ENCODE data around the gene SERP2.

SERP2 gene

DNA sequence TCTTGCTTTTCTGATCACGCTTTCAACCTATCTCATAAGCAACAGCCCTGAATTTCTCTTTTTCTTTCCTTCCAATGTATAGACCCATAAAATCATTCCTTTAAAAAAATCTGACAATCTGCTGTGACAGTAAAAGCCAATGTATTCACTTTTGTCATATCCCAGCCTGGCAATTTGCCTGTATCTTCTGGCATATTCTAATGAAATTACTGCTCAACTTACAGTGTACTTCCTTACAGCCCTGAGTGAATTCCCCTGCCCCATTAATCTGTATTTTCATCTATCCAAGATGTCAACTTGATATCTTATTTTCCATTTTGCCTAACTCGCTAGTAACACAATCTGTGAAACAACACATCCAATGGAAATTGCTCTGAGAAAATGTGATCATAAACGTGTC, 18.0 kb upstream of the SERP2 start:
- no peak for DNase-seq (ENCODE audit: low read depth, low spot score)

DNA sequence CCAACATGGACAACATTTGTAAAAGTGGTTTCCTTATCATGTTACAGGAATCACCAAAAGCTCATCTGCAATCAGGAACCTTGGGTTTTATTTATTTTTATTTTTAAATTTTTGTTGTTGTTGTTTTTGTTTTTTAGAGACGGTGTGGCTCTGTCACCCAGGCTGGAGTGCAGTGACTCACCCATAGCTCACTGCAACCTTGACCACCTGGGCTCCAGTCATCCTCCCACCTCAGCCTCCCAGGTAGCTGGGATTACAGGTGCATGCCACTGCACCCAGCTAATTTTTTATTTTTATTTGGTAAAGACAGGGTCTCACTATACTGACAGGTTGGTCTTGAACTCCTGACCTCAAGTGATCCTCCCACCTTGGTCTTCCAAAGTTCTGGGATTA, 13.6 kb upstream of the SERP2 start:
- no peak for DNase-seq (ENCODE audit: low read depth, low spot score)

DNA sequence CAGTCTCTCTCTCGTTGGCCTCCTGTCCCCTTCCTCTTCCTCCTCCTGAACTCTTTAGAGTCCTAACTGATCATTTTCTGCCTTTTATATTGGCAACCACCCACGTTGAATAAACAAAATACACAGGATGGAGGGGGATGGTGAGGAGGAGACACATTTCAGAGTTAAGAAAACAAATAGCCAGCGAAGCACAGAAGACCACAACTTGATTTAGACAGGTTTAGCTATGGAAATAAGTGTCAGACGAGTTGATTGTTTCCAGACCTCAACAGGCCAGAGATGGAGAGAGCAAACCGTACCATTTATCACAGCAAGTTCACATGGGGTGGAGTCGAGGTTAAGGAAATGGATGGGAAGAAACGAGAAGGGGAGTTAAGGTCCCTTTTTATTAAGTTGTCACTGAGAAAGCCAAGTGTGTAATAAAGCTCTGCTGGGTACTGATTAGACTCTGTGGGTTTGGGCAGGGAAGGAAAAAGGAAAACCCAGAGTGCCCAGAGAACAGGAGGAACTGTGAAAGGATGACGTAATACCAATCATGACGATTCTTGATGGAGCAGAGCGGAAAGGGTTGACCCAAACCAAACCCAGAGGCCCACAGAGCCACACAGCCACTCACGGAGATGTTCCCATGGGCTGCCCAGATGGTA, 11.1 kb upstream of the SERP2 start:
- no peak for DNase-seq (ENCODE audit: low read depth, low spot score)

- no peak for DNase-seq (ENCODE audit: low read depth, low spot score)
Observed at GRCh38 chr13:44363631-44364344, 9.8 kb upstream of the SERP2 start.

DNA sequence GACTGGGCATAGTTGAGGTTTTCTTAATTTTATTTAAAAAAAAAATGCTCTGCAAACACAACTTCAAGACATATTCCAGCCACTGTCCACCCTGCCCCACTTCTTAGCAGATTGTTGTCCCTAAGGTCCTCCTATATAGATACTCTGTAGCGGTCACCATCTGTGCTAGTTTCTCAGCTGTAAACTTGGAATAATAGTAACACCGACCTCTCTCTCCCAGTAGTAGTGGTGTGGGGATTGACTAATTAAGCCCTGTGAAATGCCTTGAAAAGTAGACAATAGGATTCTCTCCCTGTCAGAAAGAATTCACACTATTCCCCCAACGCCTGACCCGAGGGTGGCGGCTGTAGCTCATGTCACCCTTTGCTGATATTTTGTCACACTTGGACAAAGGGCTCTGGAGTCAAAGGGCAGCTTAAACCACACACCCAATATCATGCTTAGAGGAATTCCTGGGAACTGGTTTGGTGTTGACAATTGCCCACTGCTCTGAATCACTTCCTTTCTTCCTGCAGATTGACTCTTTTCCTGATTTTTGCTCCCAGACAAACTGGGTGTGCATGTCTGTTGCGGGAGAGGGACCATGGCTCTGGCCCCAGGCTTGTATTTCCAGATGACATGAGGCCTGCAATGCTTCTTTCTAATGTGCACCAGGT, 9.2 kb upstream of the SERP2 start:
- peak; percentile 78 for DNase-seq (ENCODE audit: low read depth, low spot score)

- no peak for DNase-seq (ENCODE audit: low read depth, low spot score)
Observed at GRCh38 chr13:44365008-44365407, 8.6 kb upstream of the SERP2 start.

GRCh38 chr13:44365899-44366298, 7.7 kb upstream of the SERP2 start:
- DNase-seq (ENCODE audit: low read depth, low spot score): no peak

GRCh38 chr13:44368062-44368591, 5.5 kb upstream of the SERP2 start:
- no peak for DNase-seq (ENCODE audit: low read depth, low spot score)

DNA sequence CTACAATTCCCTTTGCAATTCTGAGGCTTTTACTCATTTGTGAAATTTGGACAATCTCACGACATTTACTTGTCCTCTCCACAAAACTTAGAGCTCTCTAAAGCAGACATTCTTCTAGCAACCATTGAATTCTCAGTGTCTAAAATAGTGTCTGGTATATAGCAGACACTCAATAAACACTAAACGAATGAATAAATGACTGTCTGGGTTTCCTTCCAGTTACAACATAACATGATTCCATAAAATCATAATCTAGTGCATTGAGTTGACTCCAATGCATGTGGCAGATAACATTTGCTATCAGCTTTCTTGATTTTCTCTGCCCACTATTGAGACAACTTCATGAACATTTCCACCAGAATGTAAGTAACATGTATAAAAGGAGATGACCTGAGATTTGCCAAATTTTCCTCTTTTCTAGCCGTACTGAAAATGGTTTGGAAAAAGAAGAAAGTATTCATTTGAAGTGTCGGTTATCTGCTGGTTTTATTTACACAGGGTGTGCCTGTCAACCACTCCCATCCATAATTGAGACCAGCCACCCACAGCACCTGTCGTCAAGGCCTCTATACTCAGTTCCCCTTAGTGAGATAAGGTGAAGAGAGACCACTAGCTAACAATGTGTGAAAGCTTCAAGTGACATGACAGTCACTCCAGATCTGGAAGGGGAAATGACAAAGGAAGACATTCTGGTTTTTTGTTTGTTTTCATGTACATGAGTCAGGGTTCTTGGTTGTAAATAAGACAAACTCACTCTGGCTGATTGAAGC, 4.8 kb upstream of the SERP2 start:
- no peak for DNase-seq (ENCODE audit: low read depth, low spot score)

DNA sequence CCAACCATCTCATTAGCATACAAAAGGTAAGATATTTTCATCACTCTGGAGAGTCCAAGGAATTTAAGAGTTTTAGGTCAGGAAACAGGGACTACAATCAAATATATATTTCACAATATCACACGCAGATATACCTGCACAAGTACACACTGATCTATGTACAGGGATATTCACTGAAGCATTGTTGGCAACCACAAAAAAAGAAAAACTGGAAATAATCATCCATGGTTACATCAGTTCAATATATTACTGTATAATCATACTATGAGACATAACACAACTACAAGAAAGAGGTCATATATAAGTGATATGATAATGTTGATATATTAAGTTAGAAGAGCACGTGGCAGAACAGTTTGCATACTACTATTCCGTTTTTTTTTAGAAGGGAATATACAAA, 2.2 kb upstream of the SERP2 start:
- no peak for DNase-seq (ENCODE audit: low read depth, low spot score)

DNA sequence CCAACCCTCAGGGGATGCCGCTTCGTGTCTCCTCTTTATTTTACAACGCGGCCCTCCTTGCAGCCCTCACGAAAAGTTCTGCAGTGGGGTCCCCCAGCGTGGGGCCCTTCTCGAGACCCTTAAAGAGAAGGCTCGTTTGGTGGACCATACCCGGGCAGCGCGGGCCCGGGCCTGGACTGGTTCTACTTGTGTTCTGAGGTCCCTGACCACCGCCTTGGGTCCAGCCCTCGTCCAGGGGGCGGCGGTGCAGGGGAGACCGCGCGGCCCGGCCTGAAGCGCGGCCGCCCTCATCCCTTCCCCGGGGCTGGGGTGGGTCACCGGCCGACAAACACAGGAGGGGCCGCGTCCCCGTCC, 400 bp upstream of the SERP2 start:
- DNase-seq (ENCODE audit: low read depth, low spot score): no peak

DNA sequence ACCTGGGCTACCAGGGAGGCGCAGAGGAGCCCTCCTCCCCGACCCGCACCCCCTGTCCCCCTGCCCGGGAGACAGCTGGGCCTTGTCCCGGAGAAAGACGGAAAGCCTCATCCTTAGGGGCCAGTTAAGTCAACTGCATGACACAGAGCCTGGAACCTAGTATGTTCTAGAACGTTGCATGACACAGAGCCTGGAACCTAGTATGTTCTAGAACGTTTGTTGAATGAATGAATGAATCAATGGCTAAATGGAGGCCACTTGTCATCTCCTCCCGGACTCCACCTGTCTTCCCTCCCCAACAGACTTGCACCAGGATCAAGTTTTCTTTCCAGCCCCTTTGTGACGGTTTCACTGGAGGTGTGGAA, 706 bp downstream of the SERP2 start:
- no peak for DNase-seq (ENCODE audit: low read depth, low spot score)

- DNase-seq (ENCODE audit: low read depth, low spot score): no peak
Observed at GRCh38 chr13:44378277-44378676, 4.7 kb downstream of the SERP2 start.

GRCh38 chr13:44379885-44380284, 6.3 kb downstream of the SERP2 start:
- no peak for DNase-seq (ENCODE audit: low read depth, low spot score)

GRCh38 chr13:44380404-44381165, 7.0 kb downstream of the SERP2 start:
- no peak for DNase-seq (ENCODE audit: low read depth, low spot score)

DNA sequence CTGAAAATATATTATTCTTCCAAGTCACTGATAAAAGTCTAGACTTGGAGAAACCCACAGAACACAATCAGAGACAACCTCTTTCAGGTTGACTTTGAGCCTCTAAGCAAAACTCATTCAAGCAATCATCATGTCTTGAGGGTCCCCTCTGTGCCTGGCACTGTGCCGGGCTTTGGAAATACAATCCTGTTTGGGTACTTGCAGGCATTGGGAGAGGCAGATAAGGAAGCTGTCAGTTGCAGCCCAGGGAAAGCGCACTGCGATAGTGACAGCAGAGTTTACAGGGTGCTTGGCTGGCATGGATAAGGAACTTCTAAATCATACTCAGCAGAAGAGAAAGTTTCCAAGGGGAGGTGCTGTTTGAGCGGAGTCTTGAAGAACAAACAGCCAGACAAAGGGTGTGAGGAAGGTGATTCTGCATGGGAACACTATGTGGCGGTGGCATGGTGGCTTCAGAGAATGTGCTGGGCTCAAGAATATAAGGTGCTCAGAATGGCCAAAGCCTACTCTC, 9.1 kb downstream of the SERP2 start:
- DNase-seq (ENCODE audit: low read depth, low spot score): no peak

- DNase-seq (ENCODE audit: low read depth, low spot score): no peak
Observed at GRCh38 chr13:44383945-44384344, 10.3 kb downstream of the SERP2 start.

GRCh38 chr13:44384778-44385177, 11.2 kb downstream of the SERP2 start:
- DNase-seq (ENCODE audit: low read depth, low spot score): no peak

- no peak for DNase-seq (ENCODE audit: low read depth, low spot score)
Observed at GRCh38 chr13:44385401-44385800, 11.8 kb downstream of the SERP2 start.

DNA sequence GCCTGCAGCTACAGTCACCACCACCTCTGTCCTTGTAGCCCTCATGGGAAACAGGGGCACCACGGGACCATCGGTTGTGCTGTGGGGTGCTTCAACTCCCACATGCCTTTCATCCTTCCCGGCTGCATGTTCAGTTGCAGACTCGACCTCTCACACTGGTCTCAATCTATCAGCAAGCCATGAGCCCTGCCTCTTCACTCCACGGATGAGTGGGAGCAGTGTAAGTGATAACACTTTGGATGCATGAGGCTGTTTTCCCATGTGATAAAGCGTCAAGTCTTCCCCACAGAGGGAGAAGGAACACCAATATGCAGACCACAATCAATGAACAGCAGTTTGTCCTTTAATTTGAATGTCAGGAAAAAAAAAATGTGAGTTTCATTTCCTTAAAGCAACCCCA, 12.2 kb downstream of the SERP2 start:
- DNase-seq (ENCODE audit: low read depth, low spot score): no peak

DNA sequence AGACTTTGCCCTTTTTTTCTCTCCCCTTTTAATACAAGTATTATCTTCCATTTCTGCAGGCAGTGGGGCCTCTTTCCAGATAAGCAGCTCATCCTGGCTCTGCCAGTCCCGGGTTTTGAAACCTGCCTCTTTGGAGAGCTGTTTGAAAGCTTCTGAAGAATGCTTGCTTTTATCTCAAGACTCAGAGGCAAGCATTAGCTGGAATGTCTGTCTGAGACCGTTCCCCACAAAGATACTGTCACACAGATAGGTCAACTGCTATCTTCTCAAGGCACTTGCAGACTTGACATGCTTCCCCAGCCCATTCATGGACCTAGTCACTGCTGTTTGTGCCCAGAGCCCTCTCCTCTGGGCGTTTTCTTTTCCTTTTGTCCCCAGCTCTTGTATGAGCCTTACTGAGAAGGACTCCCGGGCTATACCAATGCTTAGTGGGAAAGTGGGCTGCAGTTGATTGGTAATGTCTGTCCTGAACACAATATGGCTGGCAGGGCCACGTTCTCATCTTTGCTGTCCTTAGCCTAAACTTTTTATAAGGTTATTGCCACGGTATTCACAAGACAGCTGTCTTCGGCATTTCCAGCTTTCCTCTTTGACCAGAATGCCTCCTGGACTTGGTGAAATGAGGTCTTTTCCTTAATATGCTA, 13.4 kb downstream of the SERP2 start:
- peak; percentile 58 for DNase-seq (ENCODE audit: low read depth, low spot score)

Measured in ELF-1 (cell line).